ENCODE data around the gene C1QTNF2.

Gene C1QTNF2

DNA sequence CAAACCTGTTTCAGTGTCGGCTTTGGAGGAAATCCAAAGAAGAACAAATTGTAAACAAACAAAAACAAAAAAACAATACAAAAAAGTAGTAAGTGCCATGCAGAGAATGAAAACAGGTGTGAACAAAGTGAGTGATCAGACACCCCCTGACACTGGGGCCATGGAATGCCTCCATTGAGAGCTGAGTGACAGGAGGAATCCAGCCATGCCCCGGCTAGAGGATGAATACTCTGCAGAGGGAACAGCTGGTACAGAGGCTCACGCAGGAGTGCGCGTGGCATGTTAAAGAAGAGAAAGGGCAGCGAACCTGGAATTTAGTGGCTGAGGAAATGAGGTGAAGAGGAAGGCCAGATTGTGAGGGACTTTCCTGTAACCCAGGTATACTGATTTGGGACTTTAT is 42.6 kb downstream of the C1QTNF2 start:
- no peak for DNase-seq (ENCODE audit: low read depth, low spot score)
- no peak overlapping the region for H3K4me3 ChIP-seq (ENCODE audit: insufficient read length, low read depth)

GRCh38 chr5:160326981-160327380 is 43.4 kb downstream of the C1QTNF2 start:
- Histone ChIP-seq H3K4me3 (ENCODE audit: insufficient read length, low read depth) (no peak overlapping the region), H3K9ac (ENCODE audit: insufficient read length, low read depth) (no peak overlapping the region), H3K4me1 (ENCODE audit: insufficient read depth, insufficient read length) (no peaks in the 10 kb centered on the region), H3K27me3 (ENCODE audit: insufficient read depth, insufficient read length) (no peaks in the 10 kb centered on the region), H3K36me3 (ENCODE audit: insufficient read depth, insufficient read length, low read length) (no peaks in the 10 kb centered on the region), H3K9me3 (ENCODE audit: insufficient read depth, low read length) (no peaks in the 10 kb centered on the region)
- TF ChIP-seq YY1 (IDR thresholded peaks at IDR 0.05; ENCODE audit: insufficient read depth, insufficient read length) (no peak), SUZ12 (IDR thresholded peaks at IDR 0.05; ENCODE audit: extremely low read depth, insufficient read depth, insufficient read length) (no peak), ZNF274 (IDR thresholded peaks at IDR 0.05; ENCODE audit: low read depth, low read length) (no peak)
- no peak for DNase-seq (ENCODE audit: low read depth, low spot score)

More for the DNA sequence above, 42.6 kb downstream of the C1QTNF2 start:
- no peaks in the 10 kb centered on the region for H3K36me3 ChIP-seq (ENCODE audit: insufficient read depth, insufficient read length, low read length)
- H3K27me3 ChIP-seq (ENCODE audit: insufficient read depth, insufficient read length): no peaks in the 10 kb centered on the region
- no peaks in the 10 kb centered on the region for H3K4me1 ChIP-seq (ENCODE audit: insufficient read depth, insufficient read length)
- TF ChIP-seq SUZ12 (IDR thresholded peaks at IDR 0.05; ENCODE audit: extremely low read depth, insufficient read depth, insufficient read length) (no peak), ZNF274 (IDR thresholded peaks at IDR 0.05; ENCODE audit: low read depth, low read length) (no peak), YY1 (IDR thresholded peaks at IDR 0.05; ENCODE audit: insufficient read depth, insufficient read length) (no peak)
- no peaks in the 10 kb centered on the region for H3K9me3 ChIP-seq (ENCODE audit: insufficient read depth, low read length)
- H3K9ac ChIP-seq (ENCODE audit: insufficient read length, low read depth): no peak overlapping the region

DNA sequence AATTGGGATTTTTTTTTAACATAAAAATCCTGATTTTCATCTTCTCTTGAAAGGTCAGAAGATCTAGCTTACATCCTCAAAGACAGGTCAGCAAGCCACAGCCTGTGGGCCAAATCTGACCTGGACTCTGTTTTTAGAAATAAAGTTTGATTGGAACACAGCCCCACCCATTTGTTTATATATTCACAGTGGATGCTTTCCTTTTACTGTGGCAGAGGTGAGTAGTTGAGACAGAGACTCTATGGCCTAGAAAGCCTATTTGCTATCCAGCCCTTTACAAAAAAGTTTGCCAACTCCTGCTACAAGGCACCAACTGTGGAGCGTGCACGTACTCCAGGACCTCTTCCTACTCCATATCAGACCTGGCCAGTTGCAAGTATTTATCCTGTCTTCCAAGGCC is 44.7 kb downstream of the C1QTNF2 start:
- Histone ChIP-seq H3K36me3 (ENCODE audit: insufficient read depth, insufficient read length, low read length) (no peaks in the 10 kb centered on the region), H3K4me1 (ENCODE audit: insufficient read depth, insufficient read length) (no peaks in the 10 kb centered on the region), H3K9ac (ENCODE audit: insufficient read length, low read depth) (no peak overlapping the region), H3K27me3 (ENCODE audit: insufficient read depth, insufficient read length) (no peaks in the 10 kb centered on the region), H3K4me3 (ENCODE audit: insufficient read length, low read depth) (no peak overlapping the region), H3K9me3 (ENCODE audit: insufficient read depth, low read length) (no peaks in the 10 kb centered on the region)
- no peak for TF ChIP-seq ZNF274 (IDR thresholded peaks at IDR 0.05; ENCODE audit: low read depth, low read length)
- TF ChIP-seq SUZ12 (IDR thresholded peaks at IDR 0.05; ENCODE audit: extremely low read depth, insufficient read depth, insufficient read length): no peak
- no peak for TF ChIP-seq YY1 (IDR thresholded peaks at IDR 0.05; ENCODE audit: insufficient read depth, insufficient read length)
- DNase-seq (ENCODE audit: low read depth, low spot score): no peak

GRCh38 chr5:160324886-160325285 is 45.5 kb downstream of the C1QTNF2 start:
- Histone ChIP-seq H3K9me3 (ENCODE audit: insufficient read depth, low read length) (no peaks in the 10 kb centered on the region), H3K9ac (ENCODE audit: insufficient read length, low read depth) (no peak overlapping the region), H3K4me3 (ENCODE audit: insufficient read length, low read depth) (no peak overlapping the region), H3K4me1 (ENCODE audit: insufficient read depth, insufficient read length) (no peaks in the 10 kb centered on the region), H3K36me3 (ENCODE audit: insufficient read depth, insufficient read length, low read length) (no peaks in the 10 kb centered on the region), H3K27me3 (ENCODE audit: insufficient read depth, insufficient read length) (no peaks in the 10 kb centered on the region)
- TF ChIP-seq ZNF274 (IDR thresholded peaks at IDR 0.05; ENCODE audit: low read depth, low read length) (no peak), YY1 (IDR thresholded peaks at IDR 0.05; ENCODE audit: insufficient read depth, insufficient read length) (no peak), SUZ12 (IDR thresholded peaks at IDR 0.05; ENCODE audit: extremely low read depth, insufficient read depth, insufficient read length) (no peak)
- no peak for DNase-seq (ENCODE audit: low read depth, low spot score)

- no peak overlapping the region for H3K9ac ChIP-seq (ENCODE audit: insufficient read length, low read depth)
- no peak for DNase-seq (ENCODE audit: low read depth, low spot score)
- H3K36me3 ChIP-seq (ENCODE audit: insufficient read depth, insufficient read length, low read length): no peaks in the 10 kb centered on the region
- peaks cover 3% of the 10 kb centered on the region for H3K27me3 ChIP-seq (ENCODE audit: insufficient read depth, insufficient read length)
- H3K9me3 ChIP-seq (ENCODE audit: insufficient read depth, low read length): no peaks in the 10 kb centered on the region
- H3K4me3 ChIP-seq (ENCODE audit: insufficient read length, low read depth): no peak overlapping the region
- TF ChIP-seq YY1 (IDR thresholded peaks at IDR 0.05; ENCODE audit: insufficient read depth, insufficient read length) (no peak), ZNF274 (IDR thresholded peaks at IDR 0.05; ENCODE audit: low read depth, low read length) (no peak), SUZ12 (IDR thresholded peaks at IDR 0.05; ENCODE audit: extremely low read depth, insufficient read depth, insufficient read length) (no peak)
- peaks cover 2% of the 10 kb centered on the region for H3K4me1 ChIP-seq (ENCODE audit: insufficient read depth, insufficient read length)
Measured at GRCh38 chr5:160318409-160318808, 52.0 kb downstream of the C1QTNF2 start.

DNA sequence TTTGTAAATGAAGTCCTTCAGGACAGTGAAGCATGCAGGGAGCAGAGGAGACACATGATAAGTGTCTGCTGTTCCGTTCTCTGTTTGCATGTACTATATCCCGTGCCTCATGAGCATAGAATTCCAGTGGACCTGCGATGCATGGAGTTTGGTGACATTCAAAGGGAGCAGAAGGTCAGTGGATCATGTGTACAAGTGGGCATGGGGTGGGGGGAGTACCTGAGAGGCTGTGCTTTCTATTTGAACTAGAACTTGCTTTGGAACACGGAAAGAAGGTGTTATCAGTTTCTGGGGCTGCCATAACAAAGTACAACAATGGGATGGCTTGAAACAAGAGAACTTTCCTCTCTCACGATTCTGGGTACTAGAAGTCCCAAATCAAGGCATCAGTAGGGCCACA is 53.0 kb downstream of the C1QTNF2 start:
- Histone ChIP-seq H3K9ac (ENCODE audit: insufficient read length, low read depth) (no peak overlapping the region), H3K4me1 (ENCODE audit: insufficient read depth, insufficient read length) (peaks cover 2% of the 10 kb centered on the region), H3K27me3 (ENCODE audit: insufficient read depth, insufficient read length) (peaks cover 6% of the 10 kb centered on the region), H3K36me3 (ENCODE audit: insufficient read depth, insufficient read length, low read length) (no peaks in the 10 kb centered on the region), H3K9me3 (ENCODE audit: insufficient read depth, low read length) (no peaks in the 10 kb centered on the region), H3K4me3 (ENCODE audit: insufficient read length, low read depth) (no peak overlapping the region)
- no peak for DNase-seq (ENCODE audit: low read depth, low spot score)
- no peak for TF ChIP-seq ZNF274 (IDR thresholded peaks at IDR 0.05; ENCODE audit: low read depth, low read length)
- no peak for TF ChIP-seq SUZ12 (IDR thresholded peaks at IDR 0.05; ENCODE audit: extremely low read depth, insufficient read depth, insufficient read length)
- no peak for TF ChIP-seq YY1 (IDR thresholded peaks at IDR 0.05; ENCODE audit: insufficient read depth, insufficient read length)

GRCh38 chr5:160315968-160316367 is 54.5 kb downstream of the C1QTNF2 start:
- H3K9me3 ChIP-seq (ENCODE audit: insufficient read depth, low read length): no peaks in the 10 kb centered on the region
- no peak overlapping the region for H3K9ac ChIP-seq (ENCODE audit: insufficient read length, low read depth)
- peaks cover 2% of the 10 kb centered on the region for H3K4me1 ChIP-seq (ENCODE audit: insufficient read depth, insufficient read length)
- peaks cover 6% of the 10 kb centered on the region for H3K27me3 ChIP-seq (ENCODE audit: insufficient read depth, insufficient read length)
- no peak overlapping the region for H3K4me3 ChIP-seq (ENCODE audit: insufficient read length, low read depth)
- TF ChIP-seq ZNF274 (IDR thresholded peaks at IDR 0.05; ENCODE audit: low read depth, low read length) (no peak), SUZ12 (IDR thresholded peaks at IDR 0.05; ENCODE audit: extremely low read depth, insufficient read depth, insufficient read length) (no peak), YY1 (IDR thresholded peaks at IDR 0.05; ENCODE audit: insufficient read depth, insufficient read length) (no peak)
- H3K36me3 ChIP-seq (ENCODE audit: insufficient read depth, insufficient read length, low read length): no peaks in the 10 kb centered on the region
- no peak for DNase-seq (ENCODE audit: low read depth, low spot score)
